Stimulated activated memory B cell treated with anti-CD40 and anti-IgM and Interleukin-4, amounts not matched to agents 10 μg/mL and 1 μg/mL and 100 μg/mL, for 72 hours (primary cell): ENCODE data around the gene WNT5A.

ENCODE experiments used
- ATAC-seq: fragments of 150-1000 bp; cut with Tn5 transposase; 2 replicates; pipeline ENCODE4 v1.10.0; 2021
- H3K27ac Mint-ChIP-seq: one replicate; pipeline ENCODE4 v1.8.0; 2022; ENCODE audit warnings: mild to moderate bottlenecking, mixed read lengths
- H3K27me3 Mint-ChIP-seq: one replicate; pipeline ENCODE4 v1.8.0; 2022; ENCODE audit warnings: mixed read lengths
- H3K36me3 Mint-ChIP-seq: one replicate; pipeline ENCODE4 v1.8.0; 2022; ENCODE audit warnings: mixed read lengths
- H3K4me1 Mint-ChIP-seq: one replicate; pipeline ENCODE4 v1.8.0; 2022; ENCODE audit warnings: mixed read lengths
- H3K4me3 Mint-ChIP-seq: one replicate; pipeline ENCODE4 v1.8.0; 2022; ENCODE audit warnings: mild to moderate bottlenecking, moderate library complexity, mixed read lengths
- H3K9me3 Mint-ChIP-seq: one replicate; pipeline ENCODE4 v1.8.0; 2022; ENCODE audit warnings: mixed read lengths

WNT5A gene

GRCh38 chr3:55453886-55454496 is 33.1 kb downstream of the WNT5A start:
- no peaks in the 10 kb centered on the region for H3K4me1 Mint-ChIP-seq

GRCh38 chr3:55452886-55453285 is 34.2 kb downstream of the WNT5A start:
- Mint-ChIP-seq H3K4me3 (no peak overlapping the region), H3K36me3 (no peaks in the 10 kb centered on the region), H3K27ac (no peak overlapping the region), H3K27me3 (no peaks in the 10 kb centered on the region), H3K4me1 (no peaks in the 10 kb centered on the region), H3K9me3 (peaks cover 4% of the 10 kb centered on the region)
- no peak for ATAC-seq

More at GRCh38 chr3:55453886-55454496, 33.1 kb downstream of the WNT5A start:
- Mint-ChIP-seq H3K4me3 (no peak overlapping the region), H3K27me3 (no peaks in the 10 kb centered on the region), H3K36me3 (no peaks in the 10 kb centered on the region), H3K27ac (no peak overlapping the region), H3K9me3 (peaks cover 4% of the 10 kb centered on the region)
- no peak for ATAC-seq

- Mint-ChIP-seq H3K27me3 (no peaks in the 10 kb centered on the region), H3K27ac (no peak overlapping the region), H3K36me3 (no peaks in the 10 kb centered on the region), H3K4me3 (no peak overlapping the region), H3K4me1 (no peaks in the 10 kb centered on the region), H3K9me3 (peaks cover 4% of the 10 kb centered on the region)
- ATAC-seq = no peak
These were observed 37.6 kb downstream of the WNT5A start for GRCh38 chr3:55449527-55449926.

GRCh38 chr3:55446850-55447249 is 40.3 kb downstream of the WNT5A start:
- Mint-ChIP-seq H3K4me3 (no peak overlapping the region), H3K9me3 (peaks cover 4% of the 10 kb centered on the region), H3K4me1 (no peaks in the 10 kb centered on the region), H3K27me3 (no peaks in the 10 kb centered on the region), H3K27ac (no peak overlapping the region), H3K36me3 (no peaks in the 10 kb centered on the region)
- ATAC-seq = no peak

GRCh38 chr3:55445551-55445950 is 41.6 kb downstream of the WNT5A start:
- H3K36me3 Mint-ChIP-seq = no peaks in the 10 kb centered on the region
- H3K4me1 Mint-ChIP-seq = no peaks in the 10 kb centered on the region
- H3K27me3 Mint-ChIP-seq = no peaks in the 10 kb centered on the region
- H3K27ac Mint-ChIP-seq = no peak overlapping the region
- H3K9me3 Mint-ChIP-seq = no peaks in the 10 kb centered on the region
- H3K4me3 Mint-ChIP-seq = no peak overlapping the region
- ATAC-seq = no peak

- no peaks in the 10 kb centered on the region for H3K9me3 Mint-ChIP-seq
- no peak overlapping the region for H3K27ac Mint-ChIP-seq
- ATAC-seq = no peak
- no peaks in the 10 kb centered on the region for H3K4me1 Mint-ChIP-seq
- no peak overlapping the region for H3K4me3 Mint-ChIP-seq
- H3K36me3 Mint-ChIP-seq = no peaks in the 10 kb centered on the region
- no peaks in the 10 kb centered on the region for H3K27me3 Mint-ChIP-seq
These were observed 43.8 kb downstream of the WNT5A start for GRCh38 chr3:55443346-55443745.

- Mint-ChIP-seq H3K27ac (no peak overlapping the region), H3K27me3 (no peaks in the 10 kb centered on the region), H3K9me3 (no peaks in the 10 kb centered on the region), H3K36me3 (no peaks in the 10 kb centered on the region), H3K4me3 (no peak overlapping the region), H3K4me1 (no peaks in the 10 kb centered on the region)
- no peak for ATAC-seq
These were observed 44.2 kb downstream of the WNT5A start for GRCh38 chr3:55442861-55443260.

- Mint-ChIP-seq H3K9me3 (no peaks in the 10 kb centered on the region), H3K36me3 (no peaks in the 10 kb centered on the region), H3K4me3 (no peak overlapping the region), H3K27me3 (no peaks in the 10 kb centered on the region), H3K27ac (no peak overlapping the region), H3K4me1 (no peaks in the 10 kb centered on the region)
- ATAC-seq = no peak
These were observed 45.6 kb downstream of the WNT5A start for GRCh38 chr3:55441499-55441898.

- Mint-ChIP-seq H3K27me3 (no peaks in the 10 kb centered on the region), H3K9me3 (no peaks in the 10 kb centered on the region), H3K4me3 (no peak overlapping the region), H3K36me3 (no peaks in the 10 kb centered on the region), H3K27ac (no peak overlapping the region), H3K4me1 (no peaks in the 10 kb centered on the region)
- no peak for ATAC-seq
These were observed 46.9 kb downstream of the WNT5A start for GRCh38 chr3:55440104-55440708.

- no peaks in the 10 kb centered on the region for H3K27me3 Mint-ChIP-seq
These were observed 47.4 kb downstream of the WNT5A start for GRCh38 chr3:55439657-55440056.

GRCh38 chr3:55436644-55437043 is 50.5 kb downstream of the WNT5A start:
- Mint-ChIP-seq H3K9me3 (peaks cover 6% of the 10 kb centered on the region), H3K36me3 (no peaks in the 10 kb centered on the region), H3K27me3 (peaks cover 6% of the 10 kb centered on the region), H3K27ac (no peak overlapping the region), H3K4me1 (no peaks in the 10 kb centered on the region), H3K4me3 (no peak overlapping the region)
- no peak for ATAC-seq

More at GRCh38 chr3:55439657-55440056, 47.4 kb downstream of the WNT5A start:
- ATAC-seq = no peak
- no peak overlapping the region for H3K27ac Mint-ChIP-seq
- no peaks in the 10 kb centered on the region for H3K36me3 Mint-ChIP-seq
- no peaks in the 10 kb centered on the region for H3K4me1 Mint-ChIP-seq
- H3K9me3 Mint-ChIP-seq = no peaks in the 10 kb centered on the region
- no peak overlapping the region for H3K4me3 Mint-ChIP-seq

GRCh38 chr3:55435491-55435890 is 51.6 kb downstream of the WNT5A start:
- no peaks in the 10 kb centered on the region for H3K36me3 Mint-ChIP-seq

GRCh38 chr3:55434789-55435188 is 52.3 kb downstream of the WNT5A start:
- Mint-ChIP-seq H3K9me3 (peaks cover 6% of the 10 kb centered on the region), H3K27ac (no peak overlapping the region), H3K4me3 (no peak overlapping the region), H3K27me3 (peaks cover 6% of the 10 kb centered on the region), H3K36me3 (no peaks in the 10 kb centered on the region), H3K4me1 (no peaks in the 10 kb centered on the region)
- ATAC-seq = no peak

More at GRCh38 chr3:55435491-55435890, 51.6 kb downstream of the WNT5A start:
- Mint-ChIP-seq H3K27me3 (peaks cover 6% of the 10 kb centered on the region), H3K9me3 (peaks cover 6% of the 10 kb centered on the region), H3K27ac (no peak overlapping the region), H3K4me3 (no peak overlapping the region), H3K4me1 (no peaks in the 10 kb centered on the region)
- ATAC-seq = no peak

- no peak overlapping the region for H3K27ac Mint-ChIP-seq
- H3K27me3 Mint-ChIP-seq = peaks cover 6% of the 10 kb centered on the region
- no peak for ATAC-seq
- H3K9me3 Mint-ChIP-seq = peaks cover 6% of the 10 kb centered on the region
- no peaks in the 10 kb centered on the region for H3K36me3 Mint-ChIP-seq
- no peaks in the 10 kb centered on the region for H3K4me1 Mint-ChIP-seq
- no peak overlapping the region for H3K4me3 Mint-ChIP-seq
These were observed 56.1 kb downstream of the WNT5A start for GRCh38 chr3:55431041-55431440.

- Mint-ChIP-seq H3K9me3 (peaks cover 5% of the 10 kb centered on the region), H3K27me3 (no peaks in the 10 kb centered on the region), H3K36me3 (no peaks in the 10 kb centered on the region), H3K4me3 (no peak overlapping the region), H3K27ac (no peak overlapping the region), H3K4me1 (no peaks in the 10 kb centered on the region)
- no peak for ATAC-seq
These were observed 59.4 kb downstream of the WNT5A start for GRCh38 chr3:55427739-55428138.

- H3K9me3 Mint-ChIP-seq = peaks cover 5% of the 10 kb centered on the region
- no peak for ATAC-seq
These were observed 60.6 kb downstream of the WNT5A start for GRCh38 chr3:55426486-55426885.

More at GRCh38 chr3:55426486-55426885, 60.6 kb downstream of the WNT5A start:
- no peaks in the 10 kb centered on the region for H3K36me3 Mint-ChIP-seq
- no peaks in the 10 kb centered on the region for H3K27me3 Mint-ChIP-seq
- H3K27ac Mint-ChIP-seq = no peak overlapping the region
- no peak overlapping the region for H3K4me3 Mint-ChIP-seq
- H3K4me1 Mint-ChIP-seq = no peaks in the 10 kb centered on the region
